Measurements from ENCODE around the gene HTT. TPM values are rescaled to one million over a fixed set of nuclear protein-coding genes. Genes with fewer than 3 reads are reported as not detected.
A peak's percentile ranks its signal among the peaks of the same experiment; 100 is the strongest.
"Not testable (repeated sequence)": the region's sequence is repeated elsewhere in the genome, so short reads cannot be mapped to it uniquely, and the experiment has no call there.

Gene HTT
- total RNA-seq, 1 donor from 2014 or later: 23.9 TPM

DNA sequence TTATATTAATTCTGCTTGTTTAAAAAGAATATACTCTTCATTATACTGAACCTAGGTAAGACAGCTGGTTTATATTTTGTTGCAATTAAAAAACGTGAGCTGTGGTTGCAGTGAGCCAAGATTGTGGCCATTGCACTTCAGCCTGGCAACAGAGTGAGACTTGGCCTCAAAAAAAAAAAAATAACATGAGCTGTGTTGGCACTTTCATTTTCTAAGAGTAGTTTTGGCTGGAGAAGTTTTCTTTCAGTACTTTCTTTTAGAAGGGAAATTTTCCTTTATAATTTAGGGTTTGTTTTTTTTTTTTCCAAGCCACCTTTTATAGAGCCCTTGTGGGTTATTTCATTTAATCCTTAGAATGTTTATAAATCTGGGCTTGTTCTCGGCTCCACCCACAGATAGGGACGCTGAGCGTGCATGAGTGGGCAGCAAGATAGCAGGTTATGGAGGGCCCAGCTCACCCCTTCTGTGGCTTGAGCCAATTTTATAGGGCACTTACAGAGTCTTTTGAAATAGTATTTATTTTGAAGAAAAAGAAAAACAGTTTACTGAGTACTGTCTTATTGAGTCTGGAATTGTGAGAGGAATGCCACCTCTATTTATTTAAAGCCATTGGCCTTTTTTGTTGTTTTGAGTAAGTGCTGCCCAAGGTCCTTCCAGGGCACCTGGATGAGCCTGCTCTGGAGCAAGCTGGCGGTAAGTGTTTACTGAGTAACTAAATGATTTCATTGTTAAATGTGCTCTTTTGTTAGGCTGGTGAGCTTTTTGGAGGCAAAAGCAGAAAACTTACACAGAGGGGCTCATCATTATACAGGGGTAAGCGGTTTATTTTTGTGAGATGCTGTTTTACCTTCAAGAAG is 60.9 kb downstream of the HTT start:
- no peak for ATAC-seq (ENCODE audit: poor library complexity)
- DNase-seq: no peak
- intact Hi-C loops (cut with DNase I): no loop called here

- intact Hi-C loops (cut with DNase I): no loop called here
- ATAC-seq (ENCODE audit: poor library complexity) (no peak), DNase-seq (no peak)
Observed at GRCh38 chr4:3136454-3136853, 62.0 kb downstream of the HTT start.

DNA sequence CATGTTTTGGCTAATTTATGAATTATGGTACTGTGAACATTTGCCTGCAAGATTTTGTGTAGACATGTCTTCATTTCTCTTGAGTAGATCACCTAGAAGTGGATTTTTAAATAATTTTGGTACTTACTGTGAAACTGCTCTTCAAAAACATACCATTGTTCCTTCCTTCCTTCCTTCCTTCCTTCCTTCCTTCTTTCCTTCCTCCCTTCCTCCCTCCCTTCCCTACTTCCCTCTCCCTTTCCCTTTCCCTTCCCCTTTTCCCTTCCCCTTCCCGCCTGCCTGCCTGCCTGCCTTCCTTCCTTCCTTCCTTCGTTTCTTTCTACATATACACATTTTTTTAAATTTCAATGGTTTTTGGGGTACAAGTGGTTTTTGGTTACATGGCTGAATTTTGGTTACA is 63.4 kb downstream of the HTT start:
- intact Hi-C loops (cut with DNase I): no loop called here
- ATAC-seq (ENCODE audit: poor library complexity): no peak
- DNase-seq: no peak

- no peak for ATAC-seq (ENCODE audit: poor library complexity)
- intact Hi-C loops (cut with DNase I): no loop called here
- no peak for DNase-seq
Observed at GRCh38 chr4:3145234-3145924, 70.9 kb downstream of the HTT start.

- DNase-seq: no peak
- intact Hi-C loops (cut with DNase I): no loop called here
- ATAC-seq (ENCODE audit: poor library complexity): no peak
Observed at GRCh38 chr4:3148926-3149325, 74.4 kb downstream of the HTT start.

DNA sequence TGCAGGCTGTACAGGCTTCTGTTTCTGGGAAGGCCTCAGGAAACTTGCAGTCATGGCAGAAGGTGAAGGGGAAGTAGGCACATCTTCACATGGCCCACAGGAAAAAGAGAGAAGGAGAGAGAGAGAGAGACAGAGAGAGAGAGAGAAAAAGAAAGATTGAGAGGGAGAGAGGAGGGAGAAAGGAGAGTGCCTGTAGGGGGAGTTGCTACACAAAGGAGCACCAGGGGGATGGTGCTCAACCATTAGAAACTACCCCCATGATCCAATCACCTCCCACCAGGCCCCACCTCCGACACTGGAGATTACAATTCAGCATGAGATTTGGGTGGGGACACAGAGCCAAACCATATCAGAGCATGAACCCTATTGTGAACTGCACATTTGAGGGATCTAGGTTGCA is 76.8 kb downstream of the HTT start:
- intact Hi-C loops (cut with DNase I); DNase-seq; ATAC-seq (ENCODE audit: poor library complexity): not testable (repeated sequence)

GRCh38 chr4:3157366-3157765 is 82.9 kb downstream of the HTT start:
- DNase-seq (no peak), ATAC-seq (ENCODE audit: poor library complexity) (no peak)
- intact Hi-C loops (cut with DNase I): no loop called here

DNA sequence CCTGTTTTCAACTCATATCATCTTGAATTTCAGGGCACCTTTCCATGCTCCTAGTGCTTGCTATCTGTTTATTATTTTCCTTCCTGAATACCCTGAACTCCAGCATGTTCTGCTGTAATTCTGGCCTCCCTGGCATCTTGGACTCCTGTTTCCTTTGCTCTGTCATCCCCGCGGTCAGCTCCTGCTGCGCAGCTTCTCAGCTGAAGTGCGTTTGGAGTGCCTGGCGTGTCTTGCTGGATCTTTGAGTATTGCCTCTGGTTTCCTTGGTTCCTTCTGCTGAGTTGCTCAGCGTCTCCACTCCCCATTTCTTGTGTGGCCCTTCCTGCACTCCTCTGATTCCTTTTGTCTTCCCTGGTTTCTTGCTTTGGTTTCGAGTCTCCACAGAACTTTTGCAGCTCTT is 84.4 kb downstream of the HTT start:
- intact Hi-C loops (cut with DNase I): no loop called here
- no peak for ATAC-seq (ENCODE audit: poor library complexity)
- no peak for DNase-seq

DNA sequence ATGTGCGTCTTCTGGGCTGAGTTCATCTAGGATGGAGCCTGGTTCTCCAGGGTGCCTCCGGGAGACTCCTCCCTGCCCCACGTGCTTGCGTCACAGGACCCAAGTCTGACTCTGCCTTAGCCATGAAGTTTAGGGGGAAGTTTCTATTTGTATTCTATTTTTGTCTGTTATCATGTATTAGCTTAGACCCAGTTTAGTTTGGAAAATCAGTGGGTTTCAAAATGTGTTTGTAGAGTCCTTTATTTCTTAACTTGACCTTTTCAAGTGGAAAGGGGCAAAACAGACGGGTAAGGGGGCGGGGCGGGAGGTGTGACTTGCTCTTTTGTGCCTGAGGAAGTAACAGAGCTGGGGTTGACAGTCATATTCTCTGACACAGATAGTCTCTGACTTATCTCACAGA is 86.0 kb downstream of the HTT start:
- no peak for ATAC-seq (ENCODE audit: poor library complexity)
- intact Hi-C loops (cut with DNase I): no loop called here

GRCh38 chr4:3161044-3161443 is 86.6 kb downstream of the HTT start:
- ATAC-seq (ENCODE audit: poor library complexity); intact Hi-C loops (cut with DNase I); DNase-seq: not testable (repeated sequence)

More for the DNA sequence above, 86.0 kb downstream of the HTT start:
- no peak for DNase-seq

DNA sequence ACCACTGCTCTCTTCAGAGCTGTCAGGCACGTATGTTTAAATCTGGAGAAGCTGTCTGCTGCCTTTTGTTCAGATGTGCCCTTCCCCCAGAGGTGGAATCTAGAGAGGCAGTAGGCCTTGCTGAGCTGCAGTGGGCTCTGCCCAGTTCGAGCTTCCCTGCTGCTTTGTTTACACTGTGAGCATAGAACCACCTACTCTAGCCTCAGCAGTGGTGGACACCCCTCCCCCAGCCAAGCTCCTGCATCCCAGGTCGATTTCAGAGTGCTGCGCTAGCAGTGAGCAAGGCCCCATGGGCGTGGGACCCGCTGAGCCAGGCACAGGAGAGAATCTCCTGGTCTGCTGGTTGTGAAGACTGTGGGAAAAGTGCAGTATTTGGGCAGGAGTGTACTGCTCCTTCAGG is 92.0 kb downstream of the HTT start:
- DNase-seq; intact Hi-C loops (cut with DNase I); ATAC-seq (ENCODE audit: poor library complexity): not testable (repeated sequence)

DNA sequence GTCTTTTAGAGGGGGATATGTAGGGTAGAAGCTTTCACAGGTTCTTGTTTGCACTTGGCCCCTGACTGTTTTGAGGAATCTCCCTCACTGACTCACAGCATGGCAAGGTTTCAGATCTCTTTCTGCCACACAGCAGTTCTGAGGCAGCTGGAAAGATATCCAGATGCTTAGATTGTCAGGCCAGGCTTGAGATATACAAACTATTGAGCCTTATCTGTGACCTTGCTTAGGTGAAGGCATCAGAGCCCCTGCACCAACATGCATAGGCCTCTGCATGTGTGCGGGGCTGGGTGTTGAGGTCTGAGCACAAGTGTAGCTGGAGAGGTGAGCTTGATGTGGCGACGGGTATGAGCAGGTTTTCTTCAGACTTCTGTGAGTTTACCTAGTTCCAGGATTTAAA is 93.5 kb downstream of the HTT start:
- peak; percentile 22 for ATAC-seq (ENCODE audit: poor library complexity)
- no peak for DNase-seq
- intact Hi-C loops (cut with DNase I): no loop called here

- DNase-seq: no peak
- intact Hi-C loops (cut with DNase I): no loop called here
- ATAC-seq (ENCODE audit: poor library complexity): peak; percentile 58
Observed at GRCh38 chr4:3174371-3175338, 100.2 kb downstream of the HTT start.

DNA sequence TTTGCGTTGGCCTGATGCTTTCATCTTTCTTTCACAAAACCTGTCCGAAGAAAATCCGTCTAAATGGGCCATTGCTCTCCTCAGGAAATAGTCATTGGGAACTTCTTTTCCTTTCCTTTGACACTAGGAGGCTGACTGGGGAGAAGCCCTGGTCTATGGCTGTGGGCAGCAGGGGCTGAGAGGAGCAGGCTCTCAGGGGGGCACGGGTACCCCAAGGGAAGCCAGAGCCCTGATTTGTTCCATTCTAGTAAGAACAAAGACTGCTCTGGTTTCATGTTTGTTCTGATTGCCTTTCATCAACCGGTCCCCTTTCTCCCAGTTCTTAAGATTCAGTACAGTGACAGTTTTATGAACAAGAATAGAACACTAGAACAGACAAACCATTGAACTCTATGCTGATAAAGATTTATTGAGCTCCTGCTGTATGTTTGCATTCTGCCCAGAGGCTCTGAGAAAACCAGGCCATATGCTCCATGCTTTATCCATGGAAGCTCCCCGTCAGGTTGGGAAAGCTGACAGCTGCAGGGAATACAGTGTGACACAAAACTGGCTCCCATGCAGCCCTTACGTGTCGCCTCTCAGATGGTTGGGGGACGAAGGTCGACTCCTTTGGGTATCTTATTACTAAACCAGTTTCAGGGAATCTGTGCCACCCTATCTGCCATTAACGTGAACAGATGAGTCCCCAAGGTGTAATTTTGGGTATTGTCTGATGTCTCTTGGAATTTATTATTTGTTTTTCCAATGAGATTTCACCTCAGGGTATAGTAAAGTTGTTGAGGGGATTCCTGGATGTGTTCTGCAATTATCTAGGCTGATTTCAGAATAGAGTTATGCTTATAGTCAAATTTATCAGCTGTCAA is 102.1 kb downstream of the HTT start:
- DNase-seq (no peak), ATAC-seq (ENCODE audit: poor library complexity) (no peak)
- intact Hi-C loops (cut with DNase I): no loop called here

DNA sequence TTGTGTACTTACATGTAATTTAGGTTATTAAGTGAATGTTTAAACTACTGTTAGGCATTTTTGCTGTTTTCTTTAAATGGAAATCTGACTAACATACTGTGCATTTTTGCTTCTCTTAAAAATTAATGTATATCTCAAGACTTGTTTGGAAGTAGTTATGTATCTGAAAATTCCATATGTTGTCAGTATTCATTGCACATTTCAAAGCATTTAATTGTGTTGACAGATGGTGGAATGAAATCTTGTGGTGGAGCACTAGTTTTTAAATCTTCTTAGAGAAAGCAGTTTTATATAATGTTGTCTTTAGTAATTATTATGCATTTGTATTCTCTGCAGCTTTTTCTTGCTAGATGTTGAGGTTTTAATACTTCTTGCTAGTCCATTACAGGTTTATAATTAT is 102.9 kb downstream of the HTT start:
- intact Hi-C loops (cut with DNase I): no loop called here

GRCh38 chr4:3177905-3178304 is 103.4 kb downstream of the HTT start:
- DNase-seq (no peak), ATAC-seq (ENCODE audit: poor library complexity) (no peak)
- intact Hi-C loops (cut with DNase I): no loop called here

More for the DNA sequence above, 102.9 kb downstream of the HTT start:
- ATAC-seq (ENCODE audit: poor library complexity) (no peak), DNase-seq (no peak)

- intact Hi-C loops (cut with DNase I): no loop called here
- ATAC-seq (ENCODE audit: poor library complexity) (no peak), DNase-seq (no peak)
Observed at GRCh38 chr4:3178351-3178750, 103.9 kb downstream of the HTT start.

- DNase-seq (no peak), ATAC-seq (ENCODE audit: poor library complexity) (no peak)
- intact Hi-C loops (cut with DNase I): no loop called here
Observed at GRCh38 chr4:3179126-3179706, 104.7 kb downstream of the HTT start.

Data from Right ventricle myocardium superior (tissue), 1 donor.